GM10248 (cell line): ENCODE results near the gene CNNM3.

Source experiments
- CTCF ChIA-PET: fragments of 300-600 bp; sonication (Branson Sonifier 250); formaldehyde crosslinking; extraction: SDS; loops from one replicate; lab custom pipeline; 2021; ENCODE audit warnings: antibody characterized with exemption; lab: Yijun Ruan, JAX
- POLR2A ChIA-PET: fragments of 350-650 bp; sonication (Branson Sonifier 250); formaldehyde crosslinking; extraction: SDS; loops from one replicate; lab custom pipeline; 2020; ENCODE audit warnings: antibody characterized with exemption; lab: Yijun Ruan, JAX
- DNase-seq: peaks from one replicate; pipeline ENCODE4 v3.0.0; 2012; ENCODE audit errors: extremely low spot score
- CTCF ChIP-seq: IDR thresholded peaks from 2 replicates; pipeline ENCODE4 v1.5.1; 2012; ENCODE audit warnings: mild to moderate bottlenecking, low read depth; ENCODE audit errors: extremely low read depth, missing control alignments, control extremely low read depth

CNNM3 gene

DNA sequence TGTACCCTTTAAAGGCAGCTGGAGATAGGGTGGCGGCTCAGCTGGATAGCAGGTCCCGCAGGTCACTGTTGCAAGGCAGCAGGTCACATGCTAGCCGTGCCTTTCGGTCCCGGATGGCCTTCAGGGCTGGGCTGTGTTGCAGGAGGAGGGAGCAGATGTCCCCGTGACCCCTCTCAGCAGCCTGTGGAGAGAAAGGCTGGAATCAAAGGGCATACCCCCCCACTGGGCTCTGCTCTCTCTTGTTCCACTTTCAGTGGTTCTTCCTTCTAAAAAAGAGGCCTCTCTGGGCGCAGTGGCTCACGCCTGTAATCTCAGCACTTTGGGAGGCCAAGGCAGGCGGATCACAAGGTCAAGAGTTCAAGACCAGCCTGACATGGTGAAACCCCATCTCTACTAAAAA, 32.2 kb downstream of the CNNM3 start:
- TF ChIP-seq CTCF: no peak
- CTCF ChIA-PET: interaction anchor here (1.8 to 3.6 kb wide), 2 partner anchors 9 to 21 kb away, joined by 6 to 28 read pairs; partner anchors contain the start of gene ANKRD39
- no peak for DNase-seq
- POLR2A ChIA-PET: no interaction called here

- ChIA-PET CTCF (interaction anchor here (1.0 to 1.6 kb wide), 4 partner anchors 16 to 107 kb away, joined by 3 to 4 read pairs (median 4); no protein-coding TSS in a partner anchor), POLR2A (no interaction called here)
- DNase-seq: no peak
- no peak for TF ChIP-seq CTCF
Observed at GRCh38 chr2:96852667-96853066, 36.6 kb downstream of the CNNM3 start.

GRCh38 chr2:96853321-96853720, 37.3 kb downstream of the CNNM3 start:
- no peak for TF ChIP-seq CTCF
- no peak for DNase-seq
- ChIA-PET POLR2A (no interaction called here), CTCF (interaction anchor here (1.0 to 1.6 kb wide), 2 partner anchors 16 to 106 kb away, joined by 4 read pairs; no protein-coding TSS in a partner anchor)

DNA sequence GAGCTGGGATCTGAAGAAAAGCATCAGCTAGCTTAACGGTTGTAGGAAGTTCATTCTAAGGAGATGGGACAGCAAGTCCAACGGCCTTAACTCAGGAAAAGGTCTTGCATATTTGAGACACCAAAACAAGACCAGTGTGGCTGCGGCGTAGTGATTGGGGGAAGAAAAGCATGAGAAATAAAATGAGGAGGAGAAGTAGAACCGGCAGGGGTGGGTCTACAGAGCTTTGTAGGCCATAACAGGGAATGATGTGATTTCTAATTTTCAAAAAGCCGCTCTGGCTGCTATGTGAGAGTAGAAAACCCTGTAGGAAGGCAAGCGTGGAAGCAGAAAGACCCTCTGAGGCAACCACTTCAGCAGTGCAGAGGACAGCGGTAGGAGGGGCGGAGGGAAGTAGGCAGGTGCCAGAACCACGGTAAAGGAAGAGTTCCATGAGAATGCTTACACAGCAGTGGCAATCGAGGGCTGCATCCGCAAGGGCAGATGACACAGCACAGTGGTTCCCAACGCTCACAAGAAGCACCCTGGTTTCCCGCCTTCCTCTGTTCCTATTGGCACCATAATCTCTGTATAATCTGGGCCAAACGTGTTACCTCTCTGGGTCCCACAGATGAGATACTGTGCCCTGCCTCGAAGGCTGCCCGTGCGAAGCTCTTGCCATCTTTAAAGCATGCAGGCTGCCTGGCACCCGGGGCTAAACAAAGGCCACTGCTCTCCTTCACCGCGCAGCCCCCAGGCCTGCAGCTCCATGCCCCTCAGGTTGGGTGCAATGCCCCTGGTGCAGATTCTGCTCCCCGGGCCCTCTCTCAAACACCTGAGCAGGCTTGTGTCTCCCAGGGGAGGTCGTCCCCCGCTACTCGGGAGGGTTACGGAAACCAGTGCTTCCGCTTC, 41.0 kb downstream of the CNNM3 start:
- POLR2A ChIA-PET: interaction anchor here (1.4 kb wide), 1 partner anchor 16 kb away, joined by 3 read pairs; no protein-coding TSS in a partner anchor
- CTCF ChIA-PET: interaction anchor here (0.6 to 6.8 kb wide), 44 partner anchors 9 to 740 kb away, joined by 3 to 114 read pairs (median 6); partner anchors contain the start of genes ADRA2B, ANKRD23, ANKRD36 and CNNM3
- no peak for DNase-seq
- no peak for TF ChIP-seq CTCF

- CTCF ChIA-PET: interaction anchor here (0.6 to 6.8 kb wide), 46 partner anchors 10 to 741 kb away, joined by 3 to 114 read pairs (median 6); partner anchors contain the start of genes ADRA2B, ANKRD23, ANKRD36 and CNNM3
- POLR2A ChIA-PET: interaction anchor here (1.4 kb wide), 1 partner anchor 15 kb away, joined by 3 read pairs; no protein-coding TSS in a partner anchor
- peak; percentile 96 for TF ChIP-seq CTCF
- DNase-seq: peak; percentile 100
Observed at GRCh38 chr2:96857667-96858372, 41.8 kb downstream of the CNNM3 start, which contains the start of gene ANKRD39. TSS of gene ANKRD39 (minus strand) at chr2:96858016. CDS start at chr2:96857987, 29 bp downstream.
